ENCODE measurements around the gene ACP7. TPM values are rescaled to one million over a fixed set of nuclear protein-coding genes. Genes with fewer than 3 reads are reported as not detected.
"Not testable (repeated sequence)": the region's sequence is repeated elsewhere in the genome, so short reads cannot be mapped to it uniquely, and the experiment has no call there.

ACP7 gene
- total RNA-seq, 1 experiment from 2014 or later = 0.15 TPM

DNA sequence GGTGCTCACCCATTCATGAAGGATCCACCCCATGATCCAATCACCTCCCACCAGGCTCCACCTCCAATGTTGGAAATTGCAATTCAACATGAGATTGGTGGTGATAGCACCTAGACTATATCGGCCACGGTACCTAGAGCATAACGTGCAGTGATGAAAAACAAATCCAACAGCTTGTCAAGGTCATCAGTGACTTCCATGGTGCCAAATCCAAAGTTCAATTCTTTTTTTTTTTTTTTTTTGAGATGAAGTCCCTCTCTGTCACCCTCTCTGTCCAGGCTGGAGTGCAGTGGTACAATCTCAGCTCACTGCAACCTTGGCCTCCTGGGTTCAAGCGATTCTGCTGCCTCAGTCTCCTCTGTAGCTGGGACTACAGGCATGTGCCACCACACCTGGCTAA lies 17.1 kb upstream of the ACP7 start:
- H3K4me3 Mint-ChIP-seq = no peak overlapping the region
- H4K91ac ChIP-seq (ENCODE audit: insufficient read length, low read depth, low read length) = no peak overlapping the region
- WGBS (ENCODE audit: extremely low coverage, insufficient read length, low lambda C conversion rate) = no CpG with 5 or more reads among the region's 4 CpGs

DNA sequence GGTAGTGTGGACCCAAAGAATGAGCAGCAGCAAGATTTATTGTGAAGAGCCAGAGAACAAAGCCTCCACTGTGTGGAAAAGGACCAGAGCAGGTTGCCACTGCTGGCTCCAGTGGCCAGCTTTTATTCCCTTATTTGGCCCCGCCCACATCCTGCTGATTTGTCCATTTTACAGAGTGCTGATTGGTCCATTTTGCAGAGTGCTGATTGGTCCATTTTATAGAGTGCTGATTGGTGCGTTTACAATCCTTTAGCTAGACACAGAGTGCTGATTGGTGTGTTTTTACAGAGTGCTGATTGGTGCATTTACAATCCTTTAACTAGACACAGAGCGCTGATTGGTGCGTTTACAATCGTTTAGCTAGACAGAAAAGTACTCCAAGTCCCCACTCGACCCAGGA lies 15.9 kb upstream of the ACP7 start:
- H3K56ac ChIP-seq (ENCODE audit: insufficient read length, low read depth, low read length); H2BK15ac ChIP-seq (ENCODE audit: low read depth, low read length); H3K23ac ChIP-seq (ENCODE audit: insufficient read length, low read depth, low read length); H2BK5ac ChIP-seq (ENCODE audit: insufficient read length, low read length); H2AFZ ChIP-seq (ENCODE audit: low read length); H3K27me3 ChIP-seq (ENCODE audit: insufficient read depth, low read length); H3K23me2 ChIP-seq (ENCODE audit: insufficient read length, low read depth, low read length, poor library complexity, severe bottlenecking); H3K4me1 ChIP-seq (ENCODE audit: insufficient read depth, low read length); H3K4me3 Mint-ChIP-seq; H2BK120ac ChIP-seq (ENCODE audit: low read depth, low read length, poor library complexity, severe bottlenecking); H2BK20ac ChIP-seq (ENCODE audit: low read depth, low read length, poor library complexity, severe bottlenecking); H4K8ac ChIP-seq (replicated peaks; ENCODE audit: insufficient read length, low read depth, low read length); H3K4ac ChIP-seq (ENCODE audit: low read depth, low read length); H3K4me1 Mint-ChIP-seq; DNase-seq; H3K79me2 ChIP-seq (ENCODE audit: insufficient read depth, low read length); H3K9ac ChIP-seq (ENCODE audit: extremely low read depth, insufficient read length, low read length); H4K20me1 ChIP-seq (ENCODE audit: control insufficient read depth, insufficient read depth, insufficient read length); H3K27ac Mint-ChIP-seq; H2AK5ac ChIP-seq (ENCODE audit: insufficient read length, low read length); H3K79me1 ChIP-seq (ENCODE audit: insufficient read depth, low read depth, low read length, poor library complexity, severe bottlenecking); H4K91ac ChIP-seq (ENCODE audit: insufficient read length, low read depth, low read length); H4K5ac ChIP-seq (ENCODE audit: insufficient read length, low read depth, low read length); H3K14ac ChIP-seq (ENCODE audit: insufficient read depth, low read length); H3T11ph ChIP-seq (ENCODE audit: low read length); H3K18ac ChIP-seq (ENCODE audit: insufficient read length, low read depth, low read length); H3K9me3 Mint-ChIP-seq; H3K4me2 ChIP-seq (ENCODE audit: insufficient read depth, insufficient read length, low read length); H3K27ac ChIP-seq (ENCODE audit: insufficient read length, low read depth, low read length); H3K9me3 ChIP-seq (ENCODE audit: control insufficient read depth, low read depth, low read length); H3K36me3 Mint-ChIP-seq (ENCODE audit: insufficient read depth in 1 of 3, low read depth in 3 of 3); H2BK12ac ChIP-seq (ENCODE audit: insufficient read length, low read depth, low read length): not testable (repeated sequence)
- peaks cover 16% of the 10 kb centered on the region for H3K27me3 Mint-ChIP-seq (ENCODE audit: low read depth)
- WGBS (ENCODE audit: extremely low coverage, insufficient read length, low lambda C conversion rate) = no CpG with 5 or more reads among the region's 6 CpGs

More for the DNA sequence above, 17.1 kb upstream of the ACP7 start:
- Histone ChIP-seq H3K4me1 (ENCODE audit: insufficient read depth, low read length) (no peaks in the 10 kb centered on the region), H2BK5ac (ENCODE audit: insufficient read length, low read length) (no peak overlapping the region), H2BK20ac (ENCODE audit: low read depth, low read length, poor library complexity, severe bottlenecking) (no peak overlapping the region), H4K5ac (ENCODE audit: insufficient read length, low read depth, low read length) (no peak overlapping the region), H2BK12ac (ENCODE audit: insufficient read length, low read depth, low read length) (no peak overlapping the region), H3K23ac (ENCODE audit: insufficient read length, low read depth, low read length) (no peak overlapping the region), H3K79me1 (ENCODE audit: insufficient read depth, low read depth, low read length, poor library complexity, severe bottlenecking) (no peaks in the 10 kb centered on the region), H2AK5ac (ENCODE audit: insufficient read length, low read length) (no peak overlapping the region), H3K9ac (ENCODE audit: extremely low read depth, insufficient read length, low read length) (no peak overlapping the region), H3K9me3 (ENCODE audit: control insufficient read depth, low read depth, low read length) (no peaks in the 10 kb centered on the region), H3K56ac (ENCODE audit: insufficient read length, low read depth, low read length) (no peak overlapping the region), H2BK120ac (ENCODE audit: low read depth, low read length, poor library complexity, severe bottlenecking) (no peak overlapping the region), H3K4ac (ENCODE audit: low read depth, low read length) (no peak overlapping the region), H3K4me2 (ENCODE audit: insufficient read depth, insufficient read length, low read length) (no peak overlapping the region), H4K8ac (replicated peaks; ENCODE audit: insufficient read length, low read depth, low read length) (no peak overlapping the region), H3K23me2 (ENCODE audit: insufficient read length, low read depth, low read length, poor library complexity, severe bottlenecking) (no peaks in the 10 kb centered on the region), H4K20me1 (ENCODE audit: control insufficient read depth, insufficient read depth, insufficient read length) (no peaks in the 10 kb centered on the region), H3K79me2 (ENCODE audit: insufficient read depth, low read length) (no peaks in the 10 kb centered on the region), H2BK15ac (ENCODE audit: low read depth, low read length) (no peak overlapping the region), H2AFZ (ENCODE audit: low read length) (no peak overlapping the region), H3K27ac (ENCODE audit: insufficient read length, low read depth, low read length) (no peak overlapping the region), H3K18ac (ENCODE audit: insufficient read length, low read depth, low read length) (no peak overlapping the region), H3K14ac (ENCODE audit: insufficient read depth, low read length) (no peak overlapping the region), H3T11ph (ENCODE audit: low read length) (no peak overlapping the region), H3K27me3 (ENCODE audit: insufficient read depth, low read length) (no peaks in the 10 kb centered on the region)
- no peaks in the 10 kb centered on the region for H3K4me1 Mint-ChIP-seq
- TF ChIP-seq, protein P1, sequence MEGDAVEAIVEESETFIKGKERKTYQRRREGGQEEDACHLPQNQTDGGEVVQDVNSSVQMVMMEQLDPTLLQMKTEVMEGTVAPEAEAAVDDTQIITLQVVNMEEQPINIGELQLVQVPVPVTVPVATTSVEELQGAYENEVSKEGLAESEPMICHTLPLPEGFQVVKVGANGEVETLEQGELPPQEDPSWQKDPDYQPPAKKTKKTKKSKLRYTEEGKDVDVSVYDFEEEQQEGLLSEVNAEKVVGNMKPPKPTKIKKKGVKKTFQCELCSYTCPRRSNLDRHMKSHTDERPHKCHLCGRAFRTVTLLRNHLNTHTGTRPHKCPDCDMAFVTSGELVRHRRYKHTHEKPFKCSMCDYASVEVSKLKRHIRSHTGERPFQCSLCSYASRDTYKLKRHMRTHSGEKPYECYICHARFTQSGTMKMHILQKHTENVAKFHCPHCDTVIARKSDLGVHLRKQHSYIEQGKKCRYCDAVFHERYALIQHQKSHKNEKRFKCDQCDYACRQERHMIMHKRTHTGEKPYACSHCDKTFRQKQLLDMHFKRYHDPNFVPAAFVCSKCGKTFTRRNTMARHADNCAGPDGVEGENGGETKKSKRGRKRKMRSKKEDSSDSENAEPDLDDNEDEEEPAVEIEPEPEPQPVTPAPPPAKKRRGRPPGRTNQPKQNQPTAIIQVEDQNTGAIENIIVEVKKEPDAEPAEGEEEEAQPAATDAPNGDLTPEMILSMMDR (conservative IDR thresholded peaks at IDR 0.05) = no peak
- H3K9me3 Mint-ChIP-seq = peaks cover 6 to 8% of the 10 kb centered on the region in 2 experiments
- DNase-seq = no peak
- H3K36me3 Mint-ChIP-seq (ENCODE audit: insufficient read depth in 1 of 3, low read depth in 3 of 3) = peaks cover 0 to 3% (median 2%) of the 10 kb centered on the region in 3 experiments; a peak in 3 of 7 replicates
- peak overlapping the region in 1 of 3 experiments; percentile 48; a peak in 1 of 7 replicates for H3K27ac Mint-ChIP-seq
- H3K27me3 Mint-ChIP-seq (ENCODE audit: low read depth) = peaks cover 15% of the 10 kb centered on the region

Data from H9 (cell line).